Stimulated activated CD8-positive, alpha-beta memory T cell treated with anti-CD3 and anti-CD28 coated beads, Interleukin-7, amount 100 ng/mL, for 48 hours (primary cell): ENCODE results near the gene FRG2.
"Not testable (repeated sequence)": the region's sequence is repeated elsewhere in the genome, so short reads cannot be mapped to it uniquely, and the experiment has no call there.

Experiments
- DNase-seq, 2 donors: peaks; one replicate each; pipeline ENCODE4 v3.0.0-alpha.2; 2020; ENCODE audit warnings: low read depth in 1 of 2; ENCODE audit errors: extremely low read depth in 1 of 2

FRG2 gene

GRCh38 chr4:190027156-190027555, at the start of gene FRG2:
Gene FRG2 (minus strand): TSS chr4:190027256. CDS start chr4:190027204, 52 bp downstream.
- not testable (repeated sequence) for DNase-seq

- not testable (repeated sequence) for DNase-seq
Measured at GRCh38 chr4:190068351-190068750, 41.3 kb upstream of the FRG2 start.

GRCh38 chr4:190064805-190065204, 37.7 kb upstream of the FRG2 start:
- DNase-seq = not testable (repeated sequence)

- DNase-seq = not testable (repeated sequence)
Measured at GRCh38 chr4:190064342-190064741, 37.3 kb upstream of the FRG2 start, which contains the start of gene DBET. Gene DBET (plus strand): TSS chr4:190064502.

- DNase-seq = not testable (repeated sequence)
Measured at GRCh38 chr4:190058997-190059396, 31.9 kb upstream of the FRG2 start.

- DNase-seq = not testable (repeated sequence)
Measured at GRCh38 chr4:190049378-190050239, 22.6 kb upstream of the FRG2 start.

- not testable (repeated sequence) for DNase-seq
Measured at GRCh38 chr4:190047627-190048026, 20.6 kb upstream of the FRG2 start.

- DNase-seq = not testable (repeated sequence)
Measured at GRCh38 chr4:190040873-190041272, 13.8 kb upstream of the FRG2 start.

GRCh38 chr4:190037704-190038388, 10.8 kb upstream of the FRG2 start:
- not testable (repeated sequence) for DNase-seq

- DNase-seq = not testable (repeated sequence)
Measured at GRCh38 chr4:190031264-190031663, 4.2 kb upstream of the FRG2 start.

GRCh38 chr4:190022614-190023281, 4.3 kb downstream of the FRG2 start:
- DNase-seq = not testable (repeated sequence)

GRCh38 chr4:190021973-190022372, 5.1 kb downstream of the FRG2 start:
- not testable (repeated sequence) for DNase-seq

GRCh38 chr4:190020790-190021717, 6.0 kb downstream of the FRG2 start:
- DNase-seq = no peak

- not testable (repeated sequence) for DNase-seq
Measured at GRCh38 chr4:190019859-190020463, 7.1 kb downstream of the FRG2 start.

GRCh38 chr4:190019023-190019858, 7.8 kb downstream of the FRG2 start:
- no peak for DNase-seq

- DNase-seq = no peak
Measured at GRCh38 chr4:190018201-190018920, 8.7 kb downstream of the FRG2 start.

- DNase-seq = no peak
Measured at GRCh38 chr4:190017357-190018200, 9.5 kb downstream of the FRG2 start.
